Measurements from ENCODE around the gene LPO. TPM values are rescaled to one million over a fixed set of nuclear protein-coding genes. Genes with fewer than 3 reads are reported as not detected.

The LPO gene
- total RNA-seq, 1 donor from 2014 or later = 0.31 TPM

- H3K36me3 Mint-ChIP-seq (ENCODE audit: low read depth, unreplicated experiment) = peaks cover 18% of the 10 kb centered on the region
- no peak overlapping the region for H3K27ac Mint-ChIP-seq (ENCODE audit: unreplicated experiment)
- no peak for DNase-seq (ENCODE audit: low spot score)
- peaks cover 14% of the 10 kb centered on the region for H3K4me1 Mint-ChIP-seq (ENCODE audit: unreplicated experiment)
- no peaks in the 10 kb centered on the region for H3K9me3 Mint-ChIP-seq (ENCODE audit: unreplicated experiment)
- no peak overlapping the region for H3K4me3 Mint-ChIP-seq (ENCODE audit: unreplicated experiment)
- TF ChIP-seq CTCF (IDR thresholded peaks at IDR 0.05; ENCODE audit: unreplicated experiment) = no peak
- peaks cover 10% of the 10 kb centered on the region for H3K27me3 Mint-ChIP-seq (ENCODE audit: unreplicated experiment)
These were observed 22.7 kb upstream of the LPO start for GRCh38 chr17:58215685-58216084.

- Mint-ChIP-seq H3K9me3 (ENCODE audit: unreplicated experiment) (no peaks in the 10 kb centered on the region), H3K27ac (ENCODE audit: unreplicated experiment) (peak overlapping the region; percentile 40), H3K27me3 (ENCODE audit: unreplicated experiment) (peaks cover 9% of the 10 kb centered on the region), H3K4me3 (ENCODE audit: unreplicated experiment) (peak overlapping the region; percentile 42), H3K36me3 (ENCODE audit: low read depth, unreplicated experiment) (peaks cover 8% of the 10 kb centered on the region), H3K4me1 (ENCODE audit: unreplicated experiment) (peaks cover 14% of the 10 kb centered on the region)
- DNase-seq (ENCODE audit: low spot score) = no peak
- TF ChIP-seq CTCF (IDR thresholded peaks at IDR 0.05; ENCODE audit: unreplicated experiment) = no peak
These were observed 20.6 kb upstream of the LPO start for GRCh38 chr17:58217766-58218165.

GRCh38 chr17:58219007-58219788 is 19.2 kb upstream of the LPO start, which contains the start of gene MKS1:
MKS1 (minus strand) TSS chr17:58219255; CDS start chr17:58219230, 25 bp downstream.
- Mint-ChIP-seq H3K9me3 (ENCODE audit: unreplicated experiment) (no peaks in the 10 kb centered on the region), H3K4me3 (ENCODE audit: unreplicated experiment) (peak within 1 kb of the TSS; percentile 98), H3K27ac (ENCODE audit: unreplicated experiment) (peak within 1 kb of the TSS; percentile 98), H3K27me3 (ENCODE audit: unreplicated experiment) (peaks cover 11% of the 10 kb centered on the region), H3K36me3 (ENCODE audit: low read depth, unreplicated experiment) (peaks cover 3% of the 10 kb centered on the region), H3K4me1 (ENCODE audit: unreplicated experiment) (peaks cover 10% of the 10 kb centered on the region)
- peak; percentile 54 for TF ChIP-seq CTCF (IDR thresholded peaks at IDR 0.05; ENCODE audit: unreplicated experiment)
- DNase-seq (ENCODE audit: low spot score) = peak; percentile 98

- no peak for DNase-seq (ENCODE audit: low spot score)
- Mint-ChIP-seq H3K27ac (ENCODE audit: unreplicated experiment) (peak overlapping the region; percentile 52), H3K27me3 (ENCODE audit: unreplicated experiment) (peaks cover 8% of the 10 kb centered on the region), H3K4me1 (ENCODE audit: unreplicated experiment) (peaks cover 10% of the 10 kb centered on the region), H3K36me3 (ENCODE audit: low read depth, unreplicated experiment) (peaks cover 3% of the 10 kb centered on the region), H3K9me3 (ENCODE audit: unreplicated experiment) (no peaks in the 10 kb centered on the region), H3K4me3 (ENCODE audit: unreplicated experiment) (peak overlapping the region; percentile 98)
- no peak for TF ChIP-seq CTCF (IDR thresholded peaks at IDR 0.05; ENCODE audit: unreplicated experiment)
These were observed 18.6 kb upstream of the LPO start for GRCh38 chr17:58219789-58220183.

GRCh38 chr17:58224315-58224714 is 14.1 kb upstream of the LPO start:
- DNase-seq (ENCODE audit: low spot score) = no peak
- no peak for TF ChIP-seq CTCF (IDR thresholded peaks at IDR 0.05; ENCODE audit: unreplicated experiment)
- no peaks in the 10 kb centered on the region for H3K36me3 Mint-ChIP-seq (ENCODE audit: low read depth, unreplicated experiment)
- peaks cover 3% of the 10 kb centered on the region for H3K4me1 Mint-ChIP-seq (ENCODE audit: unreplicated experiment)
- no peak overlapping the region for H3K4me3 Mint-ChIP-seq (ENCODE audit: unreplicated experiment)
- no peaks in the 10 kb centered on the region for H3K9me3 Mint-ChIP-seq (ENCODE audit: unreplicated experiment)
- H3K27ac Mint-ChIP-seq (ENCODE audit: unreplicated experiment) = no peak overlapping the region
- H3K27me3 Mint-ChIP-seq (ENCODE audit: unreplicated experiment) = peaks cover 8% of the 10 kb centered on the region

Measured in endothelial cell (in vitro differentiated cells).